Neural cell (in vitro differentiated cells): ENCODE measurements around the gene AURKA.

Experiments used
- CTCF ChIP-seq: fragments of 450-650 bp; IDR thresholded peaks from 2 replicates; pipeline ENCODE4 v1.5.1; 2014; ENCODE audit warnings: antibody characterized with exemption, mild to moderate bottlenecking, moderate library complexity; ENCODE audit not compliant: poor library complexity, severe bottlenecking
- EP300 ChIP-seq: fragments of 450-650 bp; conservative IDR thresholded peaks from 2 replicates; pipeline ENCODE4 v1.6.1; 2014; ENCODE audit warnings: antibody characterized with exemption, mild to moderate bottlenecking, moderate library complexity; ENCODE audit not compliant: poor library complexity, severe bottlenecking
- EZH2 ChIP-seq: fragments of 200-600, 300-800 bp; shearing (Covaris generic), sonication (generic); IDR thresholded peaks from 2 replicates; pipeline ENCODE4 v1.6.1; 2014; ENCODE audit warnings: antibody characterized with exemption, low read length, borderline replicate concordance, mild to moderate bottlenecking; ENCODE audit not compliant: insufficient read depth, poor library complexity, severe bottlenecking
- MXI1 ChIP-seq: fragments of 450-650 bp; conservative IDR thresholded peaks from 2 replicates; pipeline ENCODE4 v1.6.1; 2014; ENCODE audit warnings: antibody characterized with exemption, mild to moderate bottlenecking; ENCODE audit not compliant: poor library complexity, severe bottlenecking
- SMC3 ChIP-seq: fragments of 450-650 bp; conservative IDR thresholded peaks from 2 replicates; pipeline ENCODE4 v1.6.1; 2014; ENCODE audit warnings: antibody characterized with exemption, mild to moderate bottlenecking, moderate library complexity; ENCODE audit not compliant: poor library complexity
- TAF1 ChIP-seq: IDR thresholded peaks from 2 replicates; pipeline ENCODE4 v1.6.1; 2012; ENCODE audit warnings: low read depth

- TF ChIP-seq CTCF = no peak
- no peak for TF ChIP-seq TAF1
- no peak for TF ChIP-seq MXI1
- TF ChIP-seq SMC3 = no peak
- no peak for TF ChIP-seq EP300
- no peak for TF ChIP-seq EZH2
Observed at GRCh38 chr20:56350842-56351241, 41.2 kb downstream of the AURKA start.
